NK-92 treated with Interleukin-12 subunit alpha and Interleukin-12 subunit beta, amount 100 ng/mL, for 24 hours (cell line): Measurements from ENCODE around the gene IL21R.

Source experiments
- DNase-seq: peaks from one replicate; lab custom pipeline; 2025; lab: John Stamatoyannopoulos, UW

Gene IL21R

GRCh38 chr16:27401768-27402568, at the start of gene IL21R:
TSS of gene IL21R (plus strand) at chr16:27402174. CDS start at chr16:27430072, 27,898 bp downstream.
- peak; percentile 94 for DNase-seq

- DNase-seq: no peak
Observed at GRCh38 chr16:27353853-27354252, 48.1 kb upstream of the IL21R start.

- no peak for DNase-seq
Observed at GRCh38 chr16:27355610-27356009, 46.4 kb upstream of the IL21R start.

GRCh38 chr16:27356794-27357193, 45.2 kb upstream of the IL21R start:
- DNase-seq: no peak

- DNase-seq: no peak
Observed at GRCh38 chr16:27359051-27359450, 42.9 kb upstream of the IL21R start.

- DNase-seq: no peak
Observed at GRCh38 chr16:27359615-27360014, 42.4 kb upstream of the IL21R start.

GRCh38 chr16:27361987-27362386, 40.0 kb upstream of the IL21R start:
- DNase-seq: no peak

- no peak for DNase-seq
Observed at GRCh38 chr16:27362570-27363245, 39.3 kb upstream of the IL21R start.

- no peak for DNase-seq
Observed at GRCh38 chr16:27363246-27363632, 38.7 kb upstream of the IL21R start.

- DNase-seq: no peak
Observed at GRCh38 chr16:27363797-27364196, 38.2 kb upstream of the IL21R start.

- no peak for DNase-seq
Observed at GRCh38 chr16:27364493-27365141, 37.4 kb upstream of the IL21R start.

- DNase-seq: no peak
Observed at GRCh38 chr16:27365142-27366089, 36.6 kb upstream of the IL21R start.

GRCh38 chr16:27366687-27367460, 35.1 kb upstream of the IL21R start:
- no peak for DNase-seq

GRCh38 chr16:27367461-27368357, 34.3 kb upstream of the IL21R start:
- DNase-seq: peak; percentile 77

- DNase-seq: no peak
Observed at GRCh38 chr16:27368358-27368722, 33.6 kb upstream of the IL21R start.

GRCh38 chr16:27369806-27370205, 32.2 kb upstream of the IL21R start:
- no peak for DNase-seq

GRCh38 chr16:27370318-27370717, 31.7 kb upstream of the IL21R start:
- DNase-seq: no peak

GRCh38 chr16:27373312-27373711, 28.7 kb upstream of the IL21R start:
- no peak for DNase-seq

- no peak for DNase-seq
Observed at GRCh38 chr16:27374221-27374803, 27.7 kb upstream of the IL21R start.
